ENCODE measurements around the gene CDH10. TPM values are rescaled to one million over a fixed set of nuclear protein-coding genes. Genes with fewer than 3 reads are reported as not detected.

The CDH10 gene
- total RNA-seq (ENCODE audit: unreplicated experiment) = 15.8 TPM
- long read RNA-seq, partial matches to known transcripts = 0 of 4 reads
- long read RNA-seq, other reads (novel, unspliced or antisense) = 3 of 4 reads

DNA sequence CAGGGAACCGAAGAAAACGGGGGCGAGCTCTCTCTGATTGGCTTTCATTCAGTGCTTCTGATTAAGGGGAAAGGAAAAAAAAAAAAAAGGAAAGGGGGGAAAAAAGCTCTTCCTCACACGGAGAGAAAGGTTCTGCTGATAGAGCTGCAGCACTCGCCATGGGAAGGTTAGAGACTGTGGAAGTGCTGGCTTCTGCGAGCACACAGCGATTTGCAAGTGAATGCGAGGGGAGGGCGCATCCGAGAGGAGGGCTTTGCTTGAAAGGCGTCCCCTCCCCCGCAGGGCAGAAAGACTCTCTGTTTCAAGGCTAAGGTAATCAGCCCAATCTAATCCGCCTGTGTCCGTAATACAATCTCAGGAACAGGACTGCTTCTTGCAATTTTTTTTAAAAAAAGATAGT, at the start of gene CDH10:
Gene CDH10 (minus strand): TSS at position 218 of the 400 bp plus-strand sequence. CDS start 51,488 bp downstream, outside the sequence.
- TF ChIP-seq, protein P1, sequence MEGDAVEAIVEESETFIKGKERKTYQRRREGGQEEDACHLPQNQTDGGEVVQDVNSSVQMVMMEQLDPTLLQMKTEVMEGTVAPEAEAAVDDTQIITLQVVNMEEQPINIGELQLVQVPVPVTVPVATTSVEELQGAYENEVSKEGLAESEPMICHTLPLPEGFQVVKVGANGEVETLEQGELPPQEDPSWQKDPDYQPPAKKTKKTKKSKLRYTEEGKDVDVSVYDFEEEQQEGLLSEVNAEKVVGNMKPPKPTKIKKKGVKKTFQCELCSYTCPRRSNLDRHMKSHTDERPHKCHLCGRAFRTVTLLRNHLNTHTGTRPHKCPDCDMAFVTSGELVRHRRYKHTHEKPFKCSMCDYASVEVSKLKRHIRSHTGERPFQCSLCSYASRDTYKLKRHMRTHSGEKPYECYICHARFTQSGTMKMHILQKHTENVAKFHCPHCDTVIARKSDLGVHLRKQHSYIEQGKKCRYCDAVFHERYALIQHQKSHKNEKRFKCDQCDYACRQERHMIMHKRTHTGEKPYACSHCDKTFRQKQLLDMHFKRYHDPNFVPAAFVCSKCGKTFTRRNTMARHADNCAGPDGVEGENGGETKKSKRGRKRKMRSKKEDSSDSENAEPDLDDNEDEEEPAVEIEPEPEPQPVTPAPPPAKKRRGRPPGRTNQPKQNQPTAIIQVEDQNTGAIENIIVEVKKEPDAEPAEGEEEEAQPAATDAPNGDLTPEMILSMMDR (IDR thresholded peaks at IDR 0.05; ENCODE audit: unreplicated experiment) = no peak
- Mint-ChIP-seq H3K27ac (ENCODE audit: unreplicated experiment) (peak within 1 kb of the TSS; percentile 97), H3K36me3 (ENCODE audit: low read depth, unreplicated experiment) (no peaks in the 10 kb centered on the region), H3K4me3 (ENCODE audit: unreplicated experiment) (peak within 1 kb of the TSS; percentile 95), H3K9me3 (ENCODE audit: unreplicated experiment) (no peaks in the 10 kb centered on the region), H3K27me3 (ENCODE audit: unreplicated experiment) (no peaks in the 10 kb centered on the region), H3K4me1 (ENCODE audit: unreplicated experiment) (peaks cover 23% of the 10 kb centered on the region)
- peak; percentile 85 for DNase-seq (ENCODE audit: low spot score)

DNA sequence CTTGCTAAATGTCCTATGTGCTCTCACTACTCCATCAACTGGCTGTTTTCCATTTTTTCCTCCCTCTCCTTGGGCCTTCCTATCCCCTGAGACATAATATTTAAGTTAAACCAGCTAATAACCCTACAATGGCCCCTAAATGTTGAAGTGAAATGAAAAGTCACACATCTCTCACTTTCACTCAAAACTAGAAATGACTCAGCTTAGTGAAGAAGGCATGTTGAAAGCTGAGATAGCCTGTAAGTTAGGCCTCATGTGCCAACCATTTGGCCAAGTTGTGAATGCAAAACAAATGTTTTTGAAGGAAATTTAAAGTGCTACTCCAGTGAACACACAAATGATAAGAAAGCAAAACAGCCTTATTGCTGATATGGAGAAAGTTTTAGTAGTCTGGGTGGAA, 48.8 kb upstream of the CDH10 start:
- TF ChIP-seq, protein P1 (IDR thresholded peaks at IDR 0.05; ENCODE audit: unreplicated experiment) = no peak
- Mint-ChIP-seq H3K4me1 (ENCODE audit: unreplicated experiment) (peaks cover 2% of the 10 kb centered on the region), H3K9me3 (ENCODE audit: unreplicated experiment) (no peaks in the 10 kb centered on the region), H3K36me3 (ENCODE audit: low read depth, unreplicated experiment) (no peaks in the 10 kb centered on the region), H3K27me3 (ENCODE audit: unreplicated experiment) (no peaks in the 10 kb centered on the region), H3K4me3 (ENCODE audit: unreplicated experiment) (no peak overlapping the region), H3K27ac (ENCODE audit: unreplicated experiment) (no peak overlapping the region)
- no peak for DNase-seq (ENCODE audit: low spot score)

DNA sequence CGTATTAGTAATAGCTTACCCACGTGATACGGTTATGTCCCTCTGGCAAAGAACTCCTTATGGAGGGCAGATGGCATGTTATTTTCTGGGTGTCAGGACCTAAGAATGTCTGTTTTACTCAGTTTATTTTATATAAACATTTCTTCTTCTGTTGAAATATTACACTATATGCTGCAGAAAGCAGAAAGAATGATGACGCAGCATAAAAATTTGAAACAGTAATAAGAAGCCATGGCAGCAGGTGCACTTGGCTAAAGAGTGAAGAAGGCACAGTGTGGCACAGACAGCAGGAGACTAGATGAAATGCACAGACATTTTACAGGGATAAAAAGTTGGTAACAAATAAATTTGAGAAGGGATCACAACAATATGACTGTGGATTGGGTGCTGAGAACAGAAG, 46.3 kb upstream of the CDH10 start:
- no peak overlapping the region for H3K4me3 Mint-ChIP-seq (ENCODE audit: unreplicated experiment)
- H3K27ac Mint-ChIP-seq (ENCODE audit: unreplicated experiment) = no peak overlapping the region
- peaks cover 2% of the 10 kb centered on the region for H3K4me1 Mint-ChIP-seq (ENCODE audit: unreplicated experiment)
- TF ChIP-seq, protein P1 (IDR thresholded peaks at IDR 0.05; ENCODE audit: unreplicated experiment) = no peak
- DNase-seq (ENCODE audit: low spot score) = no peak
- no peaks in the 10 kb centered on the region for H3K36me3 Mint-ChIP-seq (ENCODE audit: low read depth, unreplicated experiment)
- no peaks in the 10 kb centered on the region for H3K9me3 Mint-ChIP-seq (ENCODE audit: unreplicated experiment)
- peaks cover 2% of the 10 kb centered on the region for H3K27me3 Mint-ChIP-seq (ENCODE audit: unreplicated experiment)

DNA sequence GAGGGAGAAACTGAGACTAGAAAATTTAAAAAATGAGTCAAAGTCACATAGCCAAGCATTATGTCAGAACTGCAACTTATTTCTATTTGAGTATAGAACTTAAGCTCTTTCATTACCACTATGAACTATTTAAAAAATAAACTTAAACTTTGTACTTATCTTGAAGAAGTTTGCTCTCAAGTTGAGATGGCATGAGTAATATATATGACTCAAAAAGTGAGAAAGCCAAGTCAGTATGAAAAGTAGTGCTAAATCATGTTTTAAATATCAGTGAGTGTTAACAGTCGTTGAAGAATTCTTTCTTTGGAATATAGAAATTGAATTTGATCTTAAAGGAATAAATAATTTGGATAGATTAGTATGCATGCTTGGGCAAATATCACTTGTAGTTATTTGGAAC, 36.3 kb upstream of the CDH10 start:
- TF ChIP-seq, protein P1 (IDR thresholded peaks at IDR 0.05; ENCODE audit: unreplicated experiment) = no peak
- H3K27me3 Mint-ChIP-seq (ENCODE audit: unreplicated experiment) = no peaks in the 10 kb centered on the region
- H3K4me3 Mint-ChIP-seq (ENCODE audit: unreplicated experiment) = no peak overlapping the region
- H3K9me3 Mint-ChIP-seq (ENCODE audit: unreplicated experiment) = no peaks in the 10 kb centered on the region
- no peaks in the 10 kb centered on the region for H3K36me3 Mint-ChIP-seq (ENCODE audit: low read depth, unreplicated experiment)
- H3K4me1 Mint-ChIP-seq (ENCODE audit: unreplicated experiment) = no peaks in the 10 kb centered on the region
- no peak for DNase-seq (ENCODE audit: low spot score)
- no peak overlapping the region for H3K27ac Mint-ChIP-seq (ENCODE audit: unreplicated experiment)

DNA sequence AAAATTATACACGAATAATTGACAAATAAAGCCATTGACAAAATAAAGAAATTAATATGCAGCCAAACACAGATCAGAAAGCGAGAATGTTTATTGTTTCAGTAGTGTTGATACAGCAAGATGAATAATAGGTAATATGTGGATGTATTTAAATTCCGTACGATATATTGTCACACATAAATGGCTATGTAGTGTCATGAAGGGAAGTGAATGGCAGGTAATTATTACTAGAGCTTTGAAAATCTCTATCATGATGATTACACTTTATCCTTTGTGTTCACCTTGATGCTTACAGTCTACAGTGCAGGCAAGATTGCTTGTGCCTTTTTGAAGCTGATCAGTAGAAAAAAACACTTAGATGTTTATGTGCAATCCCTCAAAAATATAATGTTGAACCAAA, 23.3 kb upstream of the CDH10 start:
- H3K9me3 Mint-ChIP-seq (ENCODE audit: unreplicated experiment) = no peaks in the 10 kb centered on the region
- no peak overlapping the region for H3K27ac Mint-ChIP-seq (ENCODE audit: unreplicated experiment)
- H3K36me3 Mint-ChIP-seq (ENCODE audit: low read depth, unreplicated experiment) = no peaks in the 10 kb centered on the region
- H3K4me1 Mint-ChIP-seq (ENCODE audit: unreplicated experiment) = no peaks in the 10 kb centered on the region
- DNase-seq (ENCODE audit: low spot score) = no peak
- H3K4me3 Mint-ChIP-seq (ENCODE audit: unreplicated experiment) = no peak overlapping the region
- TF ChIP-seq, protein P1 (IDR thresholded peaks at IDR 0.05; ENCODE audit: unreplicated experiment) = no peak
- no peaks in the 10 kb centered on the region for H3K27me3 Mint-ChIP-seq (ENCODE audit: unreplicated experiment)
